Daoy (cell line): ENCODE data around the gene CBLIF. TPM values are rescaled to one million over a fixed set of nuclear protein-coding genes. Genes with fewer than 3 reads are reported as not detected.
"Not testable (repeated sequence)": the region's sequence is repeated elsewhere in the genome, so short reads cannot be mapped to it uniquely, and the experiment has no call there.

Experiments
- DNase-seq: peaks from one replicate; pipeline ENCODE4 v3.0.0-alpha.2; 2015; ENCODE audit warnings: low read depth
- total RNA-seq: library from RNA; depleted of rRNA; stranded (reverse); fragments of >200 nt; shearing (Covaris generic); gene quantifications from 2 replicates; pipeline ENCODE4 v1.2.3, GENCODE V29; 2014

CBLIF gene
- total RNA-seq, 1 experiment from 2014 or later: not detected

GRCh38 chr11:59848439-59848838, 3.1 kb upstream of the CBLIF start:
- DNase-seq: not testable (repeated sequence)

GRCh38 chr11:59847626-59848025, 2.3 kb upstream of the CBLIF start:
- DNase-seq: no peak

DNA sequence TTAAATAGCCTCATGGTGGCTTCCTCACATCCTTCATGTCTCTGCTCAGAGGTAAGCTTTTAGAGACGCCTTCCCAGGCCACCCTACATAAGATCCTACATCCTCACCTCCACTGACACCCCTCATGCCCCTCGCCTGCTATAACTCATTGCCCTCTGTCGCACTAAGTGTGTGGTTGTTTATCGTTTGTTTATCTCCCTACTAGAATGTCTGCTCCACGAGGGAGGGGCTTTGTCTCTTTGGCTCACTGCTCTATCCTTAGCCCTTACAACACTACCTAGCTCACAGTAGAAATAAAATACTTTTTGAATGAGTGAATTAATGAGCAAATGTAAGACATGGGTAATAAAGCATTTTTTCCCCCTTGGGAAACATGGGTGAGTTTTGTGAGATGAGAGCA, 1.3 kb upstream of the CBLIF start:
- no peak for DNase-seq

DNA sequence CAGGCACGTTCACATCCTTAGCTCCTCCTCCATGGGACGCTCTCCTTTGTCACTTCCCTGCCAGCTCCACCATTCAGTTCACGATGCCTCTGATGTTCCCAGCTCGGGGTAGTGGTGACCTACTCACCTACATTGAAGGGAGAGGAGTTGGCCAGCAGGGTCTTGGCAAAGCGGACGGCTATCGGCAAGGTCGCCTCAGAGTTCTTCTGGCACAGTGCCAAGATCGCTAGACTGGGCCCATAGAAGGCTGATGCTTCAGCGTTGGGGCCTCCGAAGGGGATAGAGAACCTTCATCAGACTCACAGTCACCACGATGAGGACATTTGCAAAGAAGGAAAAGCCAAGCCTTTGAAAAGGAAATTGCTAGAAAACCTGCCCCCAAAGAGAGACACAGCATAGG, 3.0 kb downstream of the CBLIF start:
- DNase-seq: peak; percentile 3

GRCh38 chr11:59841514-59841913, 3.8 kb downstream of the CBLIF start:
- no peak for DNase-seq

- no peak for DNase-seq
Measured at GRCh38 chr11:59839615-59840014, 5.7 kb downstream of the CBLIF start.

DNA sequence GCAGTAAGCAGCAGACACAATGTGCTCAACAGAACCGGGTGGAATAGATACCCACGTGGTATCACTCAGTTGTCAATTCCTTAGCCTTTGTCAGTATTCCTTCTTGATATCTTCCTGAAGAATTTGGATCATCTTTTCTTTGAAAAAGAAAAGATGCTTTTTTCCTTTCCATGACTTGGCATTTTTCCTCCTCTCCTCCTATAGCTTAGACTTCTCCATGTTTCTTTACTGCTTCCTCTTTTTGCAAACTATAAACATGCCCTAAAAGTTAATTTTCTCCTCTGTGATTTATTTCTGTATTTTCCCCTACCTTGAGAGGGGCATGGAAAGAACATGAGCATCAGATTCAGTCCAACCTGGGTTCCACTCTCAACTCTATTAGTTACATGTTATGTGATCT, 11.7 kb downstream of the CBLIF start:
- DNase-seq: no peak

DNA sequence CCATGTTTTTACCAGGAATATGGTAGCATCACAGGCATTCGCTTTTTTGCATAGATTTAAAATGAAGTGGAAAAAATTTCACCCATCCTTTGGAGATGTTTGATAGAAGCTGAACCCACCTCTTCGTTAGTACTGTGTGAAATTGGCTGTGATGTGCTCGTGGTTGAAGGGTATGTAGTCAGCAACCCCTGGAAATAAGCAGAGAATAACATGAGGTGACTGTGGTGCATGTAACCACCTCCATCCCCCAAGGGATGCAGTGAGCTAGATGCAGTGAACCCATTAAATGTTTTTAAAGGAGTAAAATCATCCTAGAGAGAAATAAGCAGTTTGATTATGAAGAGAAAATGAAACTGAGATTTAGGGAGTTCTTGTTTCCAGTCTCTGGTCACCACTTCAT, 15.9 kb downstream of the CBLIF start:
- DNase-seq: no peak

- DNase-seq: peak; percentile 57
Measured at GRCh38 chr11:59822989-59823566, 22.2 kb downstream of the CBLIF start.

- no peak for DNase-seq
Measured at GRCh38 chr11:59818572-59818971, 26.7 kb downstream of the CBLIF start.

DNA sequence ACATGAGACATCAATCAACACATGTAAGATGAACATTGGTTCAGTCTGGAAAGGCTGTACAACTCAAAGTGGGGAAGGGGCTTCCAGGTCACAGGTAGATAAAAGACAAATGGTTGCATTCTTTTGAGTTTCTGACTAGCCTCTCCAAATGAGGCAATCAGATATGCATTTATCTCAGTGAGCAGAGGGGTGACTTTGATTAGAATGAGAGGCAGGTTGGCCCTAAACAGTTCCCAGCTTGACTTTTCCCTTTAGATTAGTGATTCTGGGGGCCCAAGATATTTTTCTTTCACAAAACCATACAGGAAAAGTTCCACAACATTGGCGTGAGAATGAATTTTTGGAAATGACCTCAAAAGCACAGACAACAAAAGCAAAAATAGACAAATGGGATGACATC, 28.9 kb downstream of the CBLIF start:
- DNase-seq: not testable (repeated sequence)

GRCh38 chr11:59815754-59816153, 29.5 kb downstream of the CBLIF start:
- DNase-seq: no peak

GRCh38 chr11:59814021-59814420, 31.3 kb downstream of the CBLIF start:
- DNase-seq: no peak

DNA sequence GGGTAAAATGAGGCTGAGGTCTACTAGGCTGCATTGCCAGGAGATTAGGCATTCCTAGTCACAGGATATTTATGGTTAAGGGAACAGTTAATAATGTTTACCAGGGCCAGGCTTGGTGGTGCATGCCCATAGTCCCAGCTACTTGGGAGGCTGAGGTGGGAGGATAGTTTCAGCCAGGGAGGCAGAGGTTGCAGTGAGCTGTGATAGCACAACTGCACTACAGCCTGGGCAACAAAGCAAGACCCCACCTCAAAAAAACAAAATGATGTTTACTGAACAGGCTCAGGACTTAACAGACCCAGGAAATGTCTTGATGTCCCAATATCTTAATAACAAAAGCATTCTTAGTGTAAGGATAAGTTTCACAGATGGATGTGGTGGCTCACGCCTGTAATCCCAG, 31.9 kb downstream of the CBLIF start:
- no peak for DNase-seq

DNA sequence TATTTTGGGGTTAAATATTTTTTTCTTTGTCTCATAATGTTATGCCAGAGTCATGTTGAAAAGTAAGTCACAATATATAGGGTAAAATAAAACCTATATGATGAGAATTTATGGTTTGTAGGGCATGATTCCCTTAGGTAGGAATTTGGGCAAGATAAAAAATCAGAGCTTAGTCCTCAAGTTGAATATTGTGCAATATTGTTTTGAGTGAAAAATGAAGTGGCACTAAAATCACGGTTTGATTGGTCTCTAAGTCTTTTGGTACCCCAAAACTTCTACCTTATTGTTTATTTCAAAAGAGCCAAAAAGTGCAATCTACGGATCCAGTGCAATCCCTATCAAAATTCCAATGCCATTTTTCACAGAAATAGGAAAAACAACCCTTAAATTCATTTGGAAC, 33.1 kb downstream of the CBLIF start:
- DNase-seq: no peak

DNA sequence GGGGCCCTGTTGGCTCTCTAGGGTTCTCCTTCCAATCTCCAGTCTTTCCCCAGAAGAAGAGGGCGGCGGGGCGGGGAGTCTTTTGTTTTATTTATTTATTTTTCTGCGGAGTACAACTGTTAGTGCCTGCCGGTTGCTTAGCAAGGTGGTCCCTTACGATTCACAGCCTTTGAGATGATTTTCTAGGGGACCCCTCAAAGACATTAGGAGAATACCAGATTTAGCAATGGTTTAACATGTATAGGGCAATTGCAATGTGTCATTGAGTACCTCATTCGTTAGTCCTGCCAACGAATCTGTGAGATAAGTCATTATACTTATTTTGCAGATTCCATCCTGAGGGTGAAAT, 34.4 kb downstream of the CBLIF start:
- no peak for DNase-seq

GRCh38 chr11:59810189-59810910, 34.9 kb downstream of the CBLIF start, which contains the start of gene MRPL16:
Gene MRPL16, minus strand, starts transcription at chr11:59810778. Its CDS starts 120 bp downstream, at chr11:59810658.
- peak; percentile 87 for DNase-seq

DNA sequence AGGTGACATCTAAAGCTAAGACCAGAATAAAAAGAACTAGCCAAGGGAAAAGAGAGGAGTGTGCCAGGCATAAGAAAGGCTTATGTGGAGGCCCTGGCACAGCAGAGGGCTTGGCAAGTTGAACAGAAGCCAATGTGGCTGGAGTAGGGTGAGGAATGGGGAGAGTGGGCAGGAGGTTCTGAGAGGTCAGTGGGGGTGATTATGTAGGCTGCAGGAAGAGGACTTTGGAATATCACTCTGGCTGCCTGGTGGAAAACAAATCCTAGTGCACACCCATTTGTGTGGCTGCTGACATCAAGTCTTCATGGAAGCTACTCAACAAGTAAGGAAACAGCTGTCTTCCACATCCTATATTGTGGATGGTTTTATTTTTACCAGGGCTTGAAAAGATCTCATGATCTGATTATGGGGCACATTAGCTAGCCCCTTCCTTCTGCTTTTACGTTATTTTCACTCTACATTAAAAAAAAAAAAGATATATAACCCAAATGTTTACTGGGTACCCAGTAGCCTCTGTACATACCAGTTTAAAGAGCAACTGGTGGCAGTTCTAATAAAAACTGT, 38.2 kb downstream of the CBLIF start:
- no peak for DNase-seq

DNA sequence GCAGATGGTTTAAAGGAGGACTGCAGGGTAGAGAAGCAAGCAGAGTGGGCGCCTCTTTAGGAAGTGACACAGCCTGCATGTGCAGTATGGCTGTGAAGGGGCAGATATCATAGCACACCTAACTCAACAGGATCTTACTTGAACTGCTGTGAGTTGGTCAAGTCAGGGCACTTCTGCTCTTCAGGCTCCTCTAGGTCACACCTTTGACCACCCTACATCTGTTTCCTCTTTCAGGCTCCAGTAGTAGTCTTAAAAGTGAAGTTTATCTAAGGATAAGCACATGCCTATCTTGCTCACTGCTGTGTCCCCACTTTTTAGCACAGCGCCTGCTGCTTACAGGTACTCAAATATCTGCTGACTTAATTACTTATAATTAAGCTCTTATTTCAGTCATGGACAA, 41.2 kb downstream of the CBLIF start:
- DNase-seq: no peak

GRCh38 chr11:59802639-59803176, 42.6 kb downstream of the CBLIF start:
- DNase-seq: peak; percentile 40

GRCh38 chr11:59801981-59802638, 43.2 kb downstream of the CBLIF start:
- peak; percentile 31 for DNase-seq

GRCh38 chr11:59801160-59801706, 44.1 kb downstream of the CBLIF start:
- no peak for DNase-seq
